K562 (cell line): Measurements from ENCODE around the gene ERC2. TPM values are rescaled to one million over a fixed set of nuclear protein-coding genes. Genes with fewer than 3 reads are reported as not detected.

Source experiments
- ATAC-seq: fragments of 200-7000 bp; cut with Tn5 transposase; 3 replicates; pipeline ENCODE4 v1.9.1; 2020; ENCODE audit warnings: moderate library complexity
- BruUV-seq: library from RNA; stranded (reverse); fragments of 400-500 nt; replicated peaks from 2 replicates; lab custom pipeline; 2021; lab: Mats Ljungman, UMichigan
- CTCF ChIA-PET: fragments of 300-600 bp; formaldehyde crosslinking; extraction: SDS; loops from one replicate; lab custom pipeline; 2021; ENCODE audit warnings: low intra/inter-chr PET ratio; lab: Yijun Ruan, JAX
- POLR2A ChIA-PET: fragments of 300-600, 350-650 bp; sonication (Branson Sonifier 250); formaldehyde crosslinking; extraction: SDS; loops from one replicate; lab custom pipeline; 2021; ENCODE audit warnings: antibody characterized with exemption, inconsistent platforms; lab: Yijun Ruan, JAX
- DNase-seq, 4 experiments: peaks; one replicate each; pipeline versions ENCODE4 v3.0.0 to v3.0.0-alpha.2; 2011 to 2018; ENCODE audit warnings: low spot score in 3 of 4, mixed read lengths in 3 of 4; ENCODE audit errors: extremely low read depth in 1 of 4
- FAIRE-seq: peaks from 2 replicates; lab custom pipeline; 2011; peaks lifted over from hg19 to GRCh38; lab: Jason Lieb, UNC
- H2AFZ ChIP-seq: 2 replicates; pipeline ENCODE4 v1.6.0; 2011; ENCODE audit warnings: low read depth, low read length, control low read depth, inconsistent platforms
- H3K27ac ChIP-seq: fragments of 200-600 bp; 3 replicates; pipeline ENCODE4 v1.8.0; 2011; ENCODE audit warnings: low read depth, mild to moderate bottlenecking, control low read depth, inconsistent platforms, low read length, moderate library complexity, mixed read lengths; ENCODE audit errors: extremely low read depth
- H3K27me3 ChIP-seq, 2 experiments: fragments of 300-600 bp in 1 of 2; 2 replicates in 1 of 2; 3 replicates in 1 of 2; pipeline versions ENCODE4 v1.6.0 to v1.8.0; 2011; ENCODE audit warnings: inconsistent platforms in 2 of 2, low read length in 2 of 2, mild to moderate bottlenecking in 1 of 2, mixed read lengths in 1 of 2, moderate library complexity in 1 of 2; ENCODE audit not compliant: control insufficient read depth in 2 of 2, insufficient read depth in 2 of 2
- H3K36me3 ChIP-seq: fragments of 300-600 bp; 3 replicates; pipeline ENCODE4 v1.8.0; 2011; ENCODE audit warnings: mild to moderate bottlenecking, low read length, inconsistent platforms; ENCODE audit not compliant: control insufficient read depth, insufficient read depth
- H3K4me1 ChIP-seq, 2 experiments: fragments of 200-600 bp in 1 of 2; replicated peaks in 1 of 2; 2 replicates in 1 of 2; 3 replicates in 1 of 2; pipeline versions ENCODE4 v1.5.1 to v1.8.0; 2011; ENCODE audit warnings: inconsistent platforms in 2 of 2, low read length in 2 of 2, mild to moderate bottlenecking in 1 of 2, mixed read lengths in 1 of 2, moderate library complexity in 1 of 2; ENCODE audit not compliant: control insufficient read depth in 2 of 2, insufficient read depth in 2 of 2
- H3K4me2 ChIP-seq: 2 replicates; pipeline ENCODE4 v1.6.1; 2011; ENCODE audit warnings: low read length, control low read depth, inconsistent platforms, mixed read lengths; ENCODE audit not compliant: insufficient read depth
- H3K4me3 ChIP-seq: fragments of 200-600 bp; sonication (generic), shearing (Covaris generic); 2 replicates; pipeline ENCODE4 v1.5.1; 2016; ENCODE audit warnings: control low read depth, inconsistent platforms
- H3K79me2 ChIP-seq: fragments of 200-600 bp; 3 replicates; pipeline ENCODE4 v1.8.0; 2011; ENCODE audit warnings: low read length, inconsistent platforms; ENCODE audit not compliant: control insufficient read depth, insufficient read depth
- H3K9ac ChIP-seq, 2 experiments: 2 replicates each; pipeline versions ENCODE4 v1.6.0 to v1.6.1; 2011; ENCODE audit warnings: low read depth in 2 of 2, low read length in 2 of 2, control low read depth in 1 of 2, inconsistent platforms in 1 of 2, mild to moderate bottlenecking in 1 of 2, mixed read lengths in 1 of 2; ENCODE audit not compliant: insufficient read depth in 1 of 2
- H3K9me1 ChIP-seq: one replicate; pipeline ENCODE4 v1.6.0; 2011; ENCODE audit warnings: inconsistent platforms, mild to moderate bottlenecking, low read length, moderate library complexity; ENCODE audit not compliant: control insufficient read depth, insufficient read depth
- H3K9me3 ChIP-seq: replicated peaks from 2 replicates; pipeline ENCODE4 v1.5.1; 2011; ENCODE audit warnings: low read depth, low read length, inconsistent platforms; ENCODE audit not compliant: control insufficient read depth, insufficient read depth
- H4K20me1 ChIP-seq: replicated peaks from 2 replicates; pipeline ENCODE4 v1.6.1; 2011; ENCODE audit warnings: low read length, inconsistent platforms, mixed read lengths; ENCODE audit not compliant: control insufficient read depth, insufficient read depth
- SUPT5H ChIP-seq: fragments of 450-650 bp; IDR thresholded peaks from 2 replicates; pipeline ENCODE4 v1.6.1; 2016
- WGBS: fragments of 100-300 bp; shearing (Covaris generic); methylation state at CpG from one replicate; pipeline ENCODE4 v1.1.6; 2016; ENCODE audit warnings: low coverage, mixed read lengths; ENCODE audit not compliant: insufficient coverage; ENCODE audit errors: missing lambda C conversion rate; 5-methylcytosine and 5-hydroxymethylcytosine counted together
- in situ Hi-C: fragments of 300-500 bp; cut with MboI; formaldehyde crosslinking; loops from 4 replicates; pipeline ENCODE4 v1.15.0; 2018; ENCODE audit warnings: inconsistent platforms, mixed read lengths
- intact Hi-C: fragments of 100-400 bp; cut with micrococcal nuclease; formaldehyde crosslinking; loops from 2 replicates; pipeline ENCODE4 v1.14.2; 2022
- polyA plus RNA-seq, 8 experiments: library from polyadenylated mRNA; depleted of rRNA in 4 of 8; stranded (reverse) in 5 of 8; unstranded in 3 of 8; fragments of >200 nt; fragmentation: Nextera tagmentation in 2 of 8; fragmentation: Illumina TruSeq in 1 of 8; extraction: Ambion mirVana in 2 of 8; extraction: Trizol in 1 of 8; gene quantifications; 2 replicates each; pipeline versions ENCODE4 v1.2.1 to v1.2.3, GENCODE V29; 2011 to 2014; ENCODE audit warnings: inconsistent platforms in 1 of 8, missing spikeins in 1 of 8
- total RNA-seq, 7 experiments: library from RNA; depleted of rRNA in 6 of 7; stranded (reverse); fragments of >200 nt in 6 of 7; fragmentation: Illumina TruSeq in 2 of 7; extraction: Trizol in 2 of 7; gene quantifications; 2 replicates each; pipeline versions ENCODE4 v1.2.1 to v1.2.3, GENCODE V29; 2011 to 2021; ENCODE audit warnings: low replicate concordance in 1 of 7
- TF ChIP-seq, protein P1 (sequence below): fragments of 450-650 bp; formaldehyde crosslinking; IDR thresholded peaks from 2 replicates; pipeline ENCODE4 v1.4.0; 2020; ENCODE audit warnings: mild to moderate bottlenecking

ERC2 gene
- total and polyA plus RNA-seq, 9 of the 15 experiments (the other 6 are each of a cell fraction or from before 2014, with no cell fraction given): 0.04 to 0.18 (median 0.07) TPM; not detected in 2

- Histone ChIP-seq H3K9ac (no peak overlapping the region), H2AFZ (no peak overlapping the region), H3K27me3 (peaks cover 0 to 5% of the 10 kb centered on the region in 2 experiments; a peak in 1 of 5 replicates), H3K4me1 (no peaks in the 10 kb centered on the region), H3K27ac (no peak overlapping the region), H3K9me3 (no peaks in the 10 kb centered on the region), H3K4me2 (no peak overlapping the region), H3K4me3 (no peak overlapping the region)
- ChIA-PET CTCF (no interaction called here), POLR2A (no interaction called here)
- ATAC-seq: no peak
- in situ Hi-C loops: no loop called here
- 0% methylated on average over 3 of the region's 3 CpGs for WGBS
- intact Hi-C loops: no loop called here
- TF ChIP-seq, protein P1, sequence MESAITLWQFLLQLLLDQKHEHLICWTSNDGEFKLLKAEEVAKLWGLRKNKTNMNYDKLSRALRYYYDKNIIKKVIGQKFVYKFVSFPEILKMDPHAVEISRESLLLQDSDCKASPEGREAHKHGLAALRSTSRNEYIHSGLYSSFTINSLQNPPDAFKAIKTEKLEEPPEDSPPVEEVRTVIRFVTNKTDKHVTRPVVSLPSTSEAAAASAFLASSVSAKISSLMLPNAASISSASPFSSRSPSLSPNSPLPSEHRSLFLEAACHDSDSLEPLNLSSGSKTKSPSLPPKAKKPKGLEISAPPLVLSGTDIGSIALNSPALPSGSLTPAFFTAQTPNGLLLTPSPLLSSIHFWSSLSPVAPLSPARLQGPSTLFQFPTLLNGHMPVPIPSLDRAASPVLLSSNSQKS: no peak
- TF ChIP-seq, all 486 proteins: peak for 0
- Histone ChIP-seq H4K20me1 (no peaks in the 10 kb centered on the region), H3K79me2 (no peaks in the 10 kb centered on the region), H3K36me3 (no peaks in the 10 kb centered on the region), H3K9me1 (no peaks in the 10 kb centered on the region)
- BruUV-seq: no TSS peak
- FAIRE-seq (no peak), DNase-seq (no peak)
Observed at GRCh38 chr3:55622116-55622515, 846.2 kb downstream of the ERC2 start.

DNA sequence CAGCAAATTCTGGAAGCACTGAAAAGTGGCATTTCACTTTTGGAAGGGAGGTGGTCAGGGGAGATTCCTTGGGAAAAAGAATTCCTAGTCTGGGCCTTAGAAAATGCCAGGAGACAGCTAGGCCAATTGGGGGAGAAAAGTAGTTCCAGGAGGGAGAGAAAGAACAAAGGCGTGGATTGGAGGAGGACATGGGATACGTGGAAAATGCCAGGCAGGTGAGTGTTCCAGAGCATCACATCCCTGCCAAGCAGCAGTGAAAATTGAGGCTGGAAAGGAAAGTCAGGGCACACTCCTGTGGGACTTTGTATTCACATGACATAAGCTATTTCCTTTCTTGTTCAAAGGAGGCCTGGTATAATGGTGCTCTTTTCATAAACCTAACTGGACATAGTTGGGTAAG, 846.6 kb downstream of the ERC2 start:
- Histone ChIP-seq H2AFZ (no peak overlapping the region), H3K9me1 (no peaks in the 10 kb centered on the region), H3K9ac (no peak overlapping the region)
- no peak for ATAC-seq
- TF ChIP-seq SUPT5H: no peak
- TF ChIP-seq, all 486 proteins: peak for 0
- no CpG with 5 or more reads among the region's 2 CpGs for WGBS
- CTCF ChIA-PET: no interaction called here
- Histone ChIP-seq H4K20me1 (no peaks in the 10 kb centered on the region), H3K27me3 (peaks cover 0 to 5% of the 10 kb centered on the region in 2 experiments; a peak in 1 of 5 replicates), H3K4me1 (no peaks in the 10 kb centered on the region), H3K27ac (no peak overlapping the region), H3K9me3 (no peaks in the 10 kb centered on the region), H3K4me2 (no peak overlapping the region), H3K4me3 (no peak overlapping the region), H3K79me2 (no peaks in the 10 kb centered on the region), H3K36me3 (no peaks in the 10 kb centered on the region)
- in situ Hi-C loops (no loop called here), intact Hi-C loops (no loop called here)
- POLR2A ChIA-PET: no interaction called here
- DNase-seq (no peak), FAIRE-seq (no peak)
- no TSS peak for BruUV-seq
